ENCODE measurements around the gene CUZD1.

- TF ChIP-seq REST (IDR thresholded peaks at IDR 0.05; ENCODE audit: borderline replicate concordance in 1 of 2, low read depth in 1 of 2, low read length in 2 of 2) (no peak), SP1 (IDR thresholded peaks at IDR 0.05) (no peak), SP1 (CRISPR knock-in tag; IDR thresholded peaks at IDR 0.05) (no peak), POLR2A (IDR thresholded peaks at IDR 0.05; ENCODE audit: insufficient read depth in 1 of 2, low read depth in 2 of 2, low read length in 2 of 2) (no peak), NR1H2 (CRISPR knock-in tag; IDR thresholded peaks at IDR 0.05; ENCODE audit: borderline replicate concordance, low read depth) (no peak), ZNF547 (CRISPR knock-in tag; IDR thresholded peaks at IDR 0.05) (no peak), NFYB (CRISPR knock-in tag; IDR thresholded peaks at IDR 0.05) (no peak), SSRP1 (CRISPR knock-in tag; IDR thresholded peaks at IDR 0.05) (no peak), MIER2 (CRISPR knock-in tag; IDR thresholded peaks at IDR 0.05) (no peak), SALL1 (CRISPR knock-in tag; IDR thresholded peaks at IDR 0.05) (no peak), CTCF (CRISPR knock-in tag; IDR thresholded peaks at IDR 0.05) (no peak)
Measured at GRCh38 chr10:122876467-122876855, 30.8 kb upstream of the CUZD1 start.
